Measurements from ENCODE around the gene CLDN14.

Gene CLDN14

GRCh38 chr21:36415375-36415774, 64.5 kb downstream of the CLDN14 start:
- Histone ChIP-seq H3K9me3 (ENCODE audit: control insufficient read depth in 5 of 5, low read length in 5 of 5) (no peaks in the 10 kb centered on the region), H3K4me1 (ENCODE audit: control insufficient read depth in 5 of 5, insufficient read depth in 5 of 5, low read length in 5 of 5) (peaks cover 0 to 6% (median 2%) of the 10 kb centered on the region in 5 donors), H3K4me3 (ENCODE audit: low read depth in 1 of 5, low read length in 5 of 5) (no peak overlapping the region), H3K36me3 (ENCODE audit: control insufficient read depth in 5 of 5, insufficient read depth in 5 of 5, low read length in 5 of 5) (peaks cover 0 to 27% (median 12%) of the 10 kb centered on the region in 5 donors), H3K27me3 (ENCODE audit: control insufficient read depth in 5 of 5, insufficient read depth in 4 of 5, low read length in 5 of 5) (no peaks in the 10 kb centered on the region), H3K27ac (ENCODE audit: low read depth, low read length) (no peak overlapping the region), H3K9ac (ENCODE audit: low read length in 5 of 5) (no peak overlapping the region)

- H3K27ac ChIP-seq (ENCODE audit: low read depth, low read length): no peak overlapping the region
- H3K9ac ChIP-seq (ENCODE audit: low read length in 5 of 5): no peak overlapping the region
- no peak overlapping the region for H3K4me3 ChIP-seq (ENCODE audit: low read depth in 1 of 5, low read length in 5 of 5)
- H3K36me3 ChIP-seq (ENCODE audit: control insufficient read depth in 5 of 5, insufficient read depth in 5 of 5, low read length in 5 of 5): peaks cover 0 to 27% (median 12%) of the 10 kb centered on the region in 5 donors
- no peaks in the 10 kb centered on the region for H3K27me3 ChIP-seq (ENCODE audit: control insufficient read depth in 5 of 5, insufficient read depth in 4 of 5, low read length in 5 of 5)
- H3K9me3 ChIP-seq (ENCODE audit: control insufficient read depth in 5 of 5, low read length in 5 of 5): no peaks in the 10 kb centered on the region
- peaks cover 0 to 2% (median 0%) of the 10 kb centered on the region in 5 donors for H3K4me1 ChIP-seq (ENCODE audit: control insufficient read depth in 5 of 5, insufficient read depth in 5 of 5, low read length in 5 of 5)
These were observed 67.0 kb downstream of the CLDN14 start for GRCh38 chr21:36412916-36413315.

DNA sequence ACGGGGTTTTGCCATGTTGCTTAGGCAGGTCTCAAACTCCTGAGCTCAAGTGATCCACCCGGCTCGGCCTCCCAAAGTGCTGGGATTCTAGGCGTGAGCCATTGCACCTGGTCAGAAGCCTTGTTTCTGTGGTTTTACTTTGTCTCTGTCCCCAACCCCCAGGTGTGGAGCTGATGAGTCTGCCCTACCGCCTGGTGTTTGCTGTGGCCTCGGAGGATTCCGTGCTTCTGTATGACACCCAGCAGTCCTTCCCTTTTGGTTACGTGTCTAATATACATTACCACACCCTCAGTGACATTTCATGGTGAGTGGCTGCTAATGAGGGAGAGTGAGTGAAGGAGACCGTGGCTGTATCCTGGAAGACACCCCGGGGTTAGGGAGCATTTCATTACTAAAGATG, 68.6 kb downstream of the CLDN14 start:
- H3K27ac ChIP-seq (ENCODE audit: low read depth, low read length): no peak overlapping the region
- no peaks in the 10 kb centered on the region for H3K9me3 ChIP-seq (ENCODE audit: control insufficient read depth in 5 of 5, low read length in 5 of 5)
- no peaks in the 10 kb centered on the region for H3K27me3 ChIP-seq (ENCODE audit: control insufficient read depth in 5 of 5, insufficient read depth in 4 of 5, low read length in 5 of 5)
- peaks cover 0 to 3% (median 0%) of the 10 kb centered on the region in 5 donors for H3K4me1 ChIP-seq (ENCODE audit: control insufficient read depth in 5 of 5, insufficient read depth in 5 of 5, low read length in 5 of 5)
- peaks cover 0 to 27% (median 10%) of the 10 kb centered on the region in 5 donors for H3K36me3 ChIP-seq (ENCODE audit: control insufficient read depth in 5 of 5, insufficient read depth in 5 of 5, low read length in 5 of 5)
- no peak overlapping the region for H3K9ac ChIP-seq (ENCODE audit: low read length in 5 of 5)
- no peak overlapping the region for H3K4me3 ChIP-seq (ENCODE audit: low read depth in 1 of 5, low read length in 5 of 5)

Measured in subcutaneous abdominal adipose tissue (tissue), 5 donors.